Spleen (tissue), 11 donors: ENCODE results near the gene FOXJ1. TPM values are rescaled to one million over a fixed set of nuclear protein-coding genes. Genes with fewer than 3 reads are reported as not detected.

Experiments
- DNase-seq: peaks from one replicate; pipeline ENCODE4 v3.0.0-alpha.2; 2020
- H3K27ac ChIP-seq, 8 donors: fragments of 200-600 bp; sonication (generic) in 7 of 8; 1 replicate in 4 of 8; 2 replicates in 4 of 8; pipeline versions ENCODE4 v1.5.0 to v1.8.0; 2016 to 2021; ENCODE audit warnings: inconsistent platforms in 4 of 8, mild to moderate bottlenecking in 4 of 8, moderate library complexity in 1 of 8
- H3K27me3 ChIP-seq, 7 donors: fragments of 200-600 bp; sonication (generic) in 6 of 7; replicated peaks in 1 of 7; 1 replicate in 4 of 7; 2 replicates in 3 of 7; pipeline versions ENCODE4 v1.5.0 to v1.8.0; 2016 to 2021; ENCODE audit warnings: inconsistent platforms in 3 of 7, mild to moderate bottlenecking in 1 of 7
- H3K36me3 ChIP-seq, 6 donors: fragments of 200-600 bp; sonication (generic) in 5 of 6; 1 replicate in 4 of 6; 2 replicates in 2 of 6; pipeline versions ENCODE4 v1.5.0 to v1.8.0; 2016 to 2021; ENCODE audit warnings: inconsistent platforms in 2 of 6
- H3K4me1 ChIP-seq, 6 donors: fragments of 200-600 bp; sonication (generic) in 5 of 6; 1 replicate in 3 of 6; 2 replicates in 3 of 6; pipeline versions ENCODE4 v1.5.0 to v1.8.0; 2016 to 2021; ENCODE audit warnings: inconsistent platforms in 3 of 6
- H3K4me3 ChIP-seq, 8 donors: fragments of 200-600 bp; sonication (generic) in 7 of 8; 1 replicate in 4 of 8; 2 replicates in 4 of 8; pipeline versions ENCODE4 v1.5.0 to v1.8.0; 2016 to 2021; ENCODE audit warnings: inconsistent platforms in 4 of 8, mild to moderate bottlenecking in 4 of 8, moderate library complexity in 2 of 8
- H3K9me3 ChIP-seq, 8 donors: fragments of 200-600 bp; sonication (generic) in 7 of 8; 1 replicate in 4 of 8; 2 replicates in 4 of 8; pipeline versions ENCODE4 v1.5.0 to v1.8.0; 2016 to 2021; ENCODE audit warnings: inconsistent platforms in 4 of 8
- POLR2A ChIP-seq, 3 donors: fragments of 450-650 bp; IDR thresholded peaks; one replicate each; pipeline ENCODE4 v1.5.1; 2017; ENCODE audit warnings: antibody characterized with exemption in 3 of 3, mild to moderate bottlenecking in 1 of 3
- POLR2AphosphoS5 ChIP-seq, 3 donors: sonication (generic); formaldehyde crosslinking; IDR thresholded peaks; one replicate each; pipeline ENCODE4 v1.5.1; 2017; ENCODE audit warnings: antibody characterized with exemption in 3 of 3
- WGBS, 5 donors: extraction: QIAGEN DNeasy Blood & Tissue Kit in 3 of 5; methylation state at CpG; one replicate each; pipeline versions ENCODE4 v1.1.5 to v1.1.7; 2013 to 2018; 5-methylcytosine and 5-hydroxymethylcytosine counted together
- intact Hi-C: fragments of 100-400 bp; cut with DNase I; formaldehyde crosslinking; loops from one replicate; pipeline ENCODE4 v1.15.0; 2023; ENCODE audit warnings: low total_unique reads
- polyA plus RNA-seq, 3 donors: library from polyadenylated mRNA; stranded (reverse); fragments of 200-250 nt; gene quantifications; one replicate each; pipeline ENCODE4 v1.2.1, GENCODE V29; 2013
- total RNA-seq, 7 donors: library from RNA; depleted of rRNA in 3 of 7; stranded (reverse); fragments of >200 nt in 3 of 7; fragmentation: NEBNext Ultra II Directional in 4 of 7; extraction: Animal tissue kit (Norgen Biotek cat#: 25700) in 4 of 7; gene quantifications; one replicate each; pipeline versions ENCODE4 v1.1.0 to v1.2.1, GENCODE V29; 2016 to 2021
- TF ChIP-seq, protein P1 (sequence below), 11 experiments: fragments of 200-600 bp in 7 of 11; fragments of 450-650 bp in 4 of 11; sonication (generic) in 4 of 11; IDR thresholded peaks in 8 of 11; conservative IDR thresholded peaks in 3 of 11; 1 replicate in 7 of 11; 2 replicates in 4 of 11; pipeline versions ENCODE4 v1.4.0 to v1.8.0; 2016 to 2021; ENCODE audit warnings: antibody characterized with exemption in 11 of 11, inconsistent platforms in 4 of 11, mild to moderate bottlenecking in 1 of 11
- donor health status: healthy with polysubstance abuse.
- donor health status: DM: no; HTN: no; CAD: no; lungs with moderate emphysema.
- donor health status: DM: no; HTN: no; CAD: no.
- donor health status: Bipolar disorder and iron deficiency.
- donor health status: healthy.
- donor health status: DM: no; HTN: no; CAD: no.
- donor health status: DM: yes; HTN: yes; CAD: no.

FOXJ1 gene
- total and polyA plus RNA-seq, 10 donors, result 0.05 to 0.13 TPM; not detected in 8

- TF ChIP-seq, protein P1, sequence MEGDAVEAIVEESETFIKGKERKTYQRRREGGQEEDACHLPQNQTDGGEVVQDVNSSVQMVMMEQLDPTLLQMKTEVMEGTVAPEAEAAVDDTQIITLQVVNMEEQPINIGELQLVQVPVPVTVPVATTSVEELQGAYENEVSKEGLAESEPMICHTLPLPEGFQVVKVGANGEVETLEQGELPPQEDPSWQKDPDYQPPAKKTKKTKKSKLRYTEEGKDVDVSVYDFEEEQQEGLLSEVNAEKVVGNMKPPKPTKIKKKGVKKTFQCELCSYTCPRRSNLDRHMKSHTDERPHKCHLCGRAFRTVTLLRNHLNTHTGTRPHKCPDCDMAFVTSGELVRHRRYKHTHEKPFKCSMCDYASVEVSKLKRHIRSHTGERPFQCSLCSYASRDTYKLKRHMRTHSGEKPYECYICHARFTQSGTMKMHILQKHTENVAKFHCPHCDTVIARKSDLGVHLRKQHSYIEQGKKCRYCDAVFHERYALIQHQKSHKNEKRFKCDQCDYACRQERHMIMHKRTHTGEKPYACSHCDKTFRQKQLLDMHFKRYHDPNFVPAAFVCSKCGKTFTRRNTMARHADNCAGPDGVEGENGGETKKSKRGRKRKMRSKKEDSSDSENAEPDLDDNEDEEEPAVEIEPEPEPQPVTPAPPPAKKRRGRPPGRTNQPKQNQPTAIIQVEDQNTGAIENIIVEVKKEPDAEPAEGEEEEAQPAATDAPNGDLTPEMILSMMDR (IDR thresholded peaks at IDR 0.05 in 8 of 11, conservative IDR thresholded peaks at IDR 0.05 in 3 of 11), result peak in 3 of 11 experiments; percentile 6 to 42 (median 30)
- TF ChIP-seq POLR2A (IDR thresholded peaks at IDR 0.05) (no peak), POLR2AphosphoS5 (IDR thresholded peaks at IDR 0.05) (peak in 1 of 3 donors; percentile 20)
- no peaks in the 10 kb centered on the region for H3K9me3 ChIP-seq
- intact Hi-C loops, result no loop called here
- WGBS, 5 donors, result 17 to 23% (median 19%) methylated on average over 34 to 78 of the region's 78 CpGs
- H3K4me1 ChIP-seq, result peaks cover 29 to 64% (median 51%) of the 10 kb centered on the region in 6 donors
- peak overlapping the region in 6 of 8 donors; percentile 1 to 68 (median 38) for H3K4me3 ChIP-seq
- peak; percentile 83 for DNase-seq
- peaks cover 5 to 71% (median 34%) of the 10 kb centered on the region in 7 donors for H3K27me3 ChIP-seq
- H3K36me3 ChIP-seq, result no peaks in the 10 kb centered on the region
- H3K27ac ChIP-seq, result no peak overlapping the region
Measured at GRCh38 chr17:76139801-76140660, 1.0 kb downstream of the FOXJ1 start.

DNA sequence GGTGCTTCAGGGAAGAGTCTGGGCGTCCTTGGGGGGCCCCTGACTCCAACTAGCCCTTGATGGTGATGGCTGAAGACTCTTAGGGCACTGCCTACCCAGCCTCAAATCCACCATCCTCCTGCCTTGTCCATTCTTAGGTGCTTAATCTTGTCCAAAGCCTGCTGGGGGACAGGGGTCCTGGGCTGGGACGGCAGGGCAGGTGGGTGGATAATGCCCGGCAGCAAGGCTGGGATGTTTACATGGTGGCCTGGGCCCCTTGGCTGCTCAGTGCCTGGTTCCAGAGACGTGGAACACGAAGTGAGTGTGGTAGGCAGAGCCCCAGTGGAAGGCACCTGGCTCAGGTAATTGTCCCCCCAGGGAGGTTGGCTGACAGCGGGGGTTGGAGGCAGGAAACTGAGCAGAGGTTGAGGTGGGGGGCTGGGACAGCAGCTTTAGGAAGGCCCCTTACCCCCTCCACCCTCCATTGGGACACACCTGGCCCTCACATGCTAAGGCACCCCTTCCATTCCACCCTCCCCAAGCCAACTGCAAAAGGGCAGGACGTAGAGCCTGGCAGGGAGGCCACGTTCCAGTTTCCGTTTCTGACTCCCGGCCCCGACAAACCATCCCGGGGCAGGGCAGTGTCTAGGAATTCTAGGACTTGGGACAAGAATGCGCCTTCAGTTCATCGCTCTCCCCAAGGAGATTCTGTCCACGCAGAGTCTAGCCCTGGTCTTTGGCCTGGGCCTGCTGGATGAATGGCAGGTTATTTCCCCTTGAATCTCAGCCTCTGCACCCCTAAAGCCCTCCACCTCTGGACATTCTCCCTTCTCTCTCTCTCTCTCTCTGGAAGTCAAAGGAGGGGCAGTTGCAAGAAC is 1.9 kb downstream of the FOXJ1 start:
- intact Hi-C loops, result no loop called here

DNA sequence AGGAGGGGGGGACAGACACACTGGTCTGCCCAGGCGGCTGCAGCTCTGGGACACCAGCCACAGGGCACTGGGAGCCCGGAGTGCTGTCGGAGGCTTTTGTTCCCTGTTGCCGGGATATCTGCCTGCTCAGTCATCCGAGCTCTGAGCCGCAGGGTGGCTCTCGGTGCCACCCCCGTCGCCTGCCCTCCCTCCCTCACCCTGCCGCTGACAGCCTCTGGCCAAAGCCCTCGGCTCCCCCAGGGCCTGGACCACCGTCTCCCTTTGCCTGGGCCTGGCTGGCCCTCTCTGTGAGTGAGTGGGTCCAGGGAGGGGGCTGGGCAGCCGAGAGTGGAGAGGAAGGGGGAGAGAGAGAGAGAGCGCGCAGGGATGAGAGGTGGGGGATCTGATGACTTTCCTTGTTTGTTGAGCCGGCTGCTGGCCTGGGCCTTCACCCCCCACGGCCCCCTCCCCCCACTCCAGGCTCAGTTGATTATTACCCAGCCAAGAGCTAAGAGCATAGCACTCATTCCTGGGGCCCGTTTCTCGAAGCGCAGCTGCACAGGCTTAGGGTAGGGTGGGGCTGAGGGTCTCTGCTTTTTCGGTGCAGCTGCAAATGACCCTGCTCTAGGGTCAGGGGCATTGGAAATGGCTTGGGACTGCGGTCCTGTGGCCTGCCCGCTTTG is 2.7 kb downstream of the FOXJ1 start:
- Histone ChIP-seq H3K4me1 (peaks cover 25 to 60% (median 40%) of the 10 kb centered on the region in 6 donors), H3K36me3 (no peaks in the 10 kb centered on the region), H3K27me3 (peaks cover 5 to 79% (median 34%) of the 10 kb centered on the region in 7 donors), H3K9me3 (no peaks in the 10 kb centered on the region), H3K27ac (no peak overlapping the region), H3K4me3 (no peak overlapping the region)
- TF ChIP-seq, protein P1 (IDR thresholded peaks at IDR 0.05 in 8 of 11, conservative IDR thresholded peaks at IDR 0.05 in 3 of 11), result no peak
- no peak for TF ChIP-seq POLR2AphosphoS5 (IDR thresholded peaks at IDR 0.05)
- no peak for TF ChIP-seq POLR2A (IDR thresholded peaks at IDR 0.05)
- WGBS, 5 donors, result 72 to 87% (median 84%) methylated on average over 17 to 23 of the region's 23 CpGs
- intact Hi-C loops, result no loop called here
- peak; percentile 64 for DNase-seq

More for the DNA sequence above, 1.9 kb downstream of the FOXJ1 start:
- no peaks in the 10 kb centered on the region for H3K9me3 ChIP-seq
- H3K27ac ChIP-seq, result no peak overlapping the region
- peaks cover 5 to 78% (median 34%) of the 10 kb centered on the region in 7 donors for H3K27me3 ChIP-seq
- WGBS, 5 donors, result 62 to 83% (median 78%) methylated on average over 10 to 15 of the region's 15 CpGs
- no peak for DNase-seq
- TF ChIP-seq, protein P1 (IDR thresholded peaks at IDR 0.05 in 8 of 11, conservative IDR thresholded peaks at IDR 0.05 in 3 of 11), result no peak
- no peak for TF ChIP-seq POLR2AphosphoS5 (IDR thresholded peaks at IDR 0.05)
- TF ChIP-seq POLR2A (IDR thresholded peaks at IDR 0.05), result no peak
- peak overlapping the region in 1 of 8 donors; percentile 68 for H3K4me3 ChIP-seq
- no peaks in the 10 kb centered on the region for H3K36me3 ChIP-seq
- peaks cover 25 to 60% (median 42%) of the 10 kb centered on the region in 6 donors for H3K4me1 ChIP-seq
